Fibroblast of upper back skin (primary cell): ENCODE results near the gene CYP19A1.
"Not testable (repeated sequence)": the region's sequence is repeated elsewhere in the genome, so short reads cannot be mapped to it uniquely, and the experiment has no call there.

ENCODE experiments used
- DNase-seq: peaks from one replicate; pipeline ENCODE4 v3.0.0-alpha.2; 2013

Gene CYP19A1

DNA sequence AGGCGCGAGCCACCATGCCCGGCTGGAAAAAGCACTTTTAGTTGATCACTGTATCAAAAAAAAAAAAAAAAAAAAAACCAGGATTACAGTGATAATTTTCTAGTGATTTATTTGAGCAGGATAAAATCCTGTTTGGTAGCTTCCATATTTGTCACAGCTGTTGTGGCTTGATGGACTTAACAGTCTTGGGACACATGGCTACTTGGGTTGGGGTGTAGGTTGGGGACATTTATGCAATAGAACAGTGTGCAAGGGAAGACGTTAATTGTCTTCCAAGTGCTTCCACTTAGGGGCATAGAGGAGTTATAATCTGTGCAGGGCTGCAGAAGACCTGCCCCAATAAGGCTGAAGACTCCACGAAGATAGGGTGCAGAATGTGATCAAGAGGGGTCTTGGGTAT is 136.8 kb downstream of the CYP19A1 start:
- DNase-seq: no peak

DNA sequence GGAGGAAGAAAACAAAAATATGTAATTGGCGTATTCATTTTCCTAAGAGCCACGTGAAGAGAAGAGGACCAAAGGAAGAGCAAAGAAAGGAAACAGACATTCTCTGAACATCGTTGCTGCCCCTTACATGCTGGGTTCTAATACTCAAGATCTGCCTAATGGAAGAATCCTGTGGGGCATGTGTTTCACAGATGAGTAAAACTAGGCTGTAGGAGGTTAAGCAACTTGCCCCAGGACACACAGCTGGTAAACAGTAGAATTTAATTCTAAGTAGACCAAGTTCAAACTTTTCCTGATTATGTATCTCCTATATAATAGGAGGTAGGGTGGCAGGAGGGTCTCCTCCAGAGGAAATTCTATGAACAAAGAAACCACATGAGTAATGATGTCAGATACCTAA is 137.6 kb downstream of the CYP19A1 start:
- DNase-seq: no peak

DNA sequence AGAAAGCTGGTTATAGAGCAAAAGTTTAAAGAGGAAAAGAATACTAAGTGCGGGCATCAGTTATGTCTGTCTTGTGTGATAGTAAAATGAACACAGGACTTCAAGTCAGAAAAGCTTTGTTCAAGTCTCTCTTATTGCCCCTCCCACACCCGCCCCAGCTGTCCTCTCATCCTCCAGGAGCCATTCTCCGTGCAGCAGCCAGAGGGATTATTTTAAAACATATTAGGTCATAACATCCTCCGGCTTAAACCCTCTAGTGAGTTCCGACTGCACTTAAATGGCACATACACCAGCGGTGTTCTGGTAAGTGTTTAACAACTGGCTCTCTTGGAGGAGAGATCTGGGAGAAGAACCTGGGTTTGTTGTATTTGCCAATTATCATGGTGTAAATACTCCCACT is 138.9 kb downstream of the CYP19A1 start:
- DNase-seq: no peak

DNA sequence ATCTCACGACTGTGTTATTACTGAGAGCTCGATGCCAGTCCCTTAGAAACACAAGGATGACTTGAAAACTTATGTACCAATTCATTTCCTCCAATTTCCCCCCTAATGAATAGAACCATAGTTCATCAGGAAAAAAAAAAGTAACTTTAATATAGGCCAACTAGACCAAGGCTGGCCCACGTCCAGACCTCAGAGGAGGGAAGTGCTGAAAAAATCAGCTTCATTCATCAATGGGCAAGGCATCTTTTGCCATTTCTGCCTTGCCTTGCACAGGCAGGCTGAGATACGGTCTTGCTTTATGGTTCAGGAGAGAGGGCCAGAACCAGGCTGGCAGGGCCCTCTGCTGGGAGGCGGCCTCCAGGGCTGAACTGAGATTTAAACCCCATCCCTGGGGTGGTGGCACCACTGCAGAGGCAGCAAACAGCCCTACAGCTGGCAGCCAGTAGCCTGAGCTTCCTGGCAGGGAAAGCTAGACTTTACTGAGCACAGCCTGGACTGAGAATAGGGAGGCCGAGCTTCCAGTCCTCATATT is 139.6 kb downstream of the CYP19A1 start:
- DNase-seq: peak; percentile 42

DNA sequence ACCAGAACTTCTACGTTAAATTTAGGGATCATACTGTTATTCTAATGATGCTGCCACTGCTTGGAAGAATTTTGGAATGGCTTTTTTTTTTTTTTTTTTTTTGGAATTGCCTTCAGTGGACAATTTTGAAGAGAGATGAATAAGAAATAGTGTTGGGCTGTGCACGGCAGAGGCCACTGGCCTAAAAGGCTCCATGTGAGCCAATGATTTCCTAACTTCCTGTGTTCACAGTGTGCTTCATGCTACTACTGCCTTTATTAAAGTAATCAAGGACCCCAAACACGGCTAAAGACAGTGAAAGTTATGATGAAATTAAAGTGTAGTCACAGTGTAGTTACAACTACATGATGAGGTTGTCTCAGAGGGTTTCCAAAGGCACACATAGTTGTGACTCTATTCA is 142.9 kb downstream of the CYP19A1 start:
- DNase-seq: no peak

DNA sequence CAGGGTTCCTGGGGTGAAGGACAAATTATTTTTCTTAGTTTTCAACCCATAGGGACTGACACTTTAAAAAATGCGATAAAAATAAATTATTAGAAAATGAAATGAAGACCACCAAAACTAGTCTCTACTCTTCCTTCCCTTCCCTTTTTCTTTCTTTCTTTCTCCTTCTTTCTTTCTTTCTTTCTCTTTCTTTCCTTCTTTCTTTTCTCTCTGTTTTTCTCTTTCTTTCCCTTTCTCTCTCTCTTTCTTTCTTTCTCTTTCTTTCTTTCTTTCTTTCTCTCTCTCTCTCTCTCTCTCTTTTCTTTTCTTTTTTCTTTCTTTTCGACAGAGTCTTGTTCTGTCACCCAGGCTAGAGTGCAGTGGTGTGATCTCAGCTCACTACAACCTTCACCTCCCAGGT is 144.4 kb downstream of the CYP19A1 start:
- no peak for DNase-seq

DNA sequence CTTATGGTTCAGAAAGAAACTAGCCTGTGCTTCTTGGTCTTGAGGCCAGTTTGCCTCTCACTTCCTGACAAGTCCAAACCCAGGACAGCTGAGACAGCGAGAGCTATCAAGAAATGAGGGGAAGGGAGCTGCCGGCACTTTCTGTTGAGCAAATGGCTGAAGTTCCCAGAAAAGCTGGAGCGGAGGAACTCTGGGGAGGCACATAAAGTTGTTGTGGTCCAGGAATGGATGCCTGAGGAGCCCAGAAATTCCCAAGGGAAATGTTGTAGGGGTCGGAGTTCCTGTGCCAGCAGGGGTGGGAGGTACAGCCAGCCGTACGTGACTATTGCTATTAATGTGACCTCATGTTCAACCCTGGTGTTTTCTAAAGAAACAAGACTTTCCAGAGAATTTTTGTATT is 144.9 kb downstream of the CYP19A1 start:
- DNase-seq: peak; percentile 55

DNA sequence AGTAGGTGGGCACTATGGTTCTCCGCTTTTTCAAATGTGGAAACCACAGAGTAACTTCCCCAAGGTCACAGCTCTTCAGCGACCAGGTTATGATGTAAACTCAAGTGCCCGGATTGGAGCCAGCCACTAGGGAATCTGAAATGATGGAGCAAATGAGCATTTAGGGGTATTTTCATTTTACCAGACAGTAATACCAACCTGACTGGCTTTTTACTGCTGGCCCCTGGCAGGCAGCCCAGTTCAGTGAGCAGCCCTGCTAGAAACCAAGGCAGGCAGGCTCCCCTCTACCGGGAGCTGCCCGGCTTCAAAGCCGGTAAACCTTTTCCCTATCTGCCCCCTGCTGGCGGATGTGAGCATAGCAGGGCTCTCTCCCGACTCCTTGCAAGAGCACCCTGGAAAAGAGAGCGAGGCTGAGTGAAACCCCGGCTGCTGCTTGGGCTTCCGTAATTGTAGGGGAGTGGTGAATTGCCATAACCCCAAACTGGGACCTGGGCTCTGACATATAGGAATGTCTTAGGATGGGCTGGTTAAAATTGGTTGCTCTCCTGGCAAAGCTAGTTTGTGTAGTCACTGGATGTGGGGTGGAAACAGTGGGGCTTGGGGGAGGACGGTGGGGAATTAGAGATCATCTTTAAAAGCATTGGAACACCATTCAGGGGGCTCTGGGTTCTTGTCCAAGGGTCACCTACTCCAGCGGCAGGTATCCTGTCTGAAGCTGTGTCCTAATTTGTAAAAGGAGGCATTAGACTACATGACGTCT is 145.7 kb downstream of the CYP19A1 start:
- DNase-seq: peak; percentile 86

DNA sequence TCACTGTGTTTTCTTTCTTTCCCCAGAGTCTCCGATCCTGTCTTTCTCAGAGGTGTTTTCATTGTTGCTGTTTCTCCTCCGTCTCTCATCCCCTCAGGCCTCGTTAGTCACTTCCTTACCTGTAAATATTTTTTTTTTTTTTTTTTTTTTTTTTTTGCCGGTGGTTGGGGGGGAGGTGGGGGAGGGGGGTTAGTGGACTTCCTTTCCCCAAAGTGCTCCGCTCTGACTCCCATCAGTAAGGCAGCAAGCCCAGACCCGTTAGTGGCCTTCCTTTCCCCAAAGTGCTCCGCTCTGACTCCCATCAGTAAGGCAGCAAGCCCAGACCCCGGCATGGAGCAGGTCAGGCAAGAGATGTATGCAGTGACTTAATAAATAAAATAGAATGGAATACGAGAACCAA is 146.6 kb downstream of the CYP19A1 start:
- DNase-seq: no peak

DNA sequence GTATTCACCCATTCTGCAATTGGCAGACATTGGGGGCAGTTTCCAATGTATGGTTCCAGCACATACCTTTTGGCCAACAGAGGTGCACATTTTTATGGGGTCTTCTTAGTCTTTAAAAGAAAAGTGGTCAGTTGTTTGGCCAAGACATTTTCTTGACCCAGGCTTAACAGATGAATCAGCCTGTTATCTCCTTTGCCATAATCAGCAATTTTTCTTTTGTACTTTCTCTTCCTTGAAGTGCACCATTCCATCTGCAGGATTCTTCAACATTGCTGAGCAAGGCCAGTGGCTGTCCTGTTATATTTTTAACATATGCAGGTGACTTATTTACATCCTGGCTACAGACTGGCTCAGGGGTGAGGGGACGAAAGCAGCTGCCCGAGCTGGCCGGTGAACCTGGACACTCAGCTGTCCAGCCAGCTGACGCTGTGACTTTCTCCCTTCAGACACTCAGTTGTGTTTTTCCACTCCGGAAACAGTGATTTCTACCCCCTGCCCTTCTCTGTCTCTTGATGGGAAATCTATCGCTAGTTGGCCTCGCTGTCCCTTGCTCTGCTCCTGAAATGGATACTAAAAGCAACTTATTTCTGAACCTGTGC is 147.2 kb downstream of the CYP19A1 start:
- no peak for DNase-seq

DNA sequence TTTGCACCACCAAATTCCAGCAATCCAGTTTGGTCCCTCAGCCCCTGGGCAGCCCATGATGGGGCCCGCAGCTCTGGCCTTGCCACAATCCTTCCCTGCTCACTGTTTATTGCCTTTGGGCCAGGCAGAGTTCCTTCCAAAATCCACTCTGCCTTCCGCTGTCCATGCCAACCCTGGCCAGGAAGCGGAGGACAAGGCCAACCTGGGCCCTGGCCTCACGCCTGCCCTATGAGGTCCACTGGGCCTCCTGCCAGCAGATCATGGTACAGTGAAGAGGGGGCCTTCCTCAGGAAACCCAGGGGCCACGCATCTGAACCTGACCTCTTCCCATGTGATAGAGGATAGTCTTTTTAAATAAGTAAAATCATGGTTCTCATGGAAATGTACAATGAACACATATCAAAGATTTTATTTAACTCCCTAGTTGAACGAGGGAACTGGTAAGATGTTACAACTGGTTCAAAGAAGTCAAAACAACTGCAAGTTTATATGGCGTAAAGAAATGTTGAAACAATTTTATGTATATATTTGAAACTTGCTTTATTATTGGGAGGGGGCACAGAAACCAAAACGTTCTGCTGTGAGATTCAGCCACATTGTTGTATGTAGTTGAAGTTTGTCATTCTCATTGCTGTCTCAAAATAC is 147.8 kb downstream of the CYP19A1 start:
- DNase-seq: no peak

DNA sequence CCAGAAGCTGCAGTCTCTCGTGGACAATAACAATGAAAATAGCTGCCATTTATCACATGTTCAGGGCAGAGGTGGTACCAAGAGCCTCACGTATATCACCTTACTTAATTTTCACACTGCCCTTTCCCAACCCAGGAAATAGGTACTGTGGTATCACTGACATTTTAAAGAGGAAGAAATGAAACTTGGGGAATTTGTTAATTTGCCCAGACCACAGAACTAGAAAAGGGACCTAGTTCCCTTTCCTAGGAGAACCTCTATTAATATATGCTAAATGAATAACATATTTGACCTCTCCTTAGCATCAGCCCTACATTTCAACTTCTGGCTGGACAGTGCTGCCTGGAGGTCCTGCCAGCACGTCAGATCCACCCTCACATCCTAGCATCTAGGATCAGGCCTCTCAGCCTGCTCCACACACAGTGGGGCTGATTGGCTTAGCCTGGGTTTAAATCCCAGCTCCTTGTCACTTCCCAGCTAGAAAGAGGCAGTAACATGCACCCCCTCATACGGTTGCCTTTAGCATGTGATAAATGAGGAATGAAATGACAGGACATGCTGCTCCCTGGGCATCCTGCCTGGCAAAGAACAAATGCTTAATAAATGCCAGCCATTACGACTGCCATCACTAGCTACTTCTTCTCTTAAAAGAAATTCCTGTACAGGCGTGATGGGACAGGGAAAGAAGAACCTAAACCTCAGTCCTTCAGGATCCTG is 148.6 kb downstream of the CYP19A1 start:
- DNase-seq: no peak

DNA sequence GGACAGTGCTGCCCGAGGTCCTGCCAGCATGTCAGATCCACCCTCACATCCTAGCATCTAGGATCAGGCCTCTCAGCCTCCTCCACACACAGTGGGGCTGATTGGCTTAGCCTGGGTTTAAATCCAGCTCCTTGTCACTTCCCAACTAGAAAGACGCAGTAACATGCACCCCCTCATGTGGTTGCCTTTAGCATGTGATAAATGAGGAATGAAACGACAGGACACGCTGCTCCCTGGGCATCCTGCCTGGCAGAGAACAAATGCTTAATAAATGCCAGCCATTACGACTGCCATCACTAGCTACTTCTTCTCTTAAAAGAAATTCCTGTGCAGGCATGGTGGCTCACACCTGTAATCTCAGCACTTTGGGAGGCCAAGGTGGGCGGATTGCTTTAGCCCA is 149.6 kb downstream of the CYP19A1 start:
- DNase-seq: not testable (repeated sequence)

DNA sequence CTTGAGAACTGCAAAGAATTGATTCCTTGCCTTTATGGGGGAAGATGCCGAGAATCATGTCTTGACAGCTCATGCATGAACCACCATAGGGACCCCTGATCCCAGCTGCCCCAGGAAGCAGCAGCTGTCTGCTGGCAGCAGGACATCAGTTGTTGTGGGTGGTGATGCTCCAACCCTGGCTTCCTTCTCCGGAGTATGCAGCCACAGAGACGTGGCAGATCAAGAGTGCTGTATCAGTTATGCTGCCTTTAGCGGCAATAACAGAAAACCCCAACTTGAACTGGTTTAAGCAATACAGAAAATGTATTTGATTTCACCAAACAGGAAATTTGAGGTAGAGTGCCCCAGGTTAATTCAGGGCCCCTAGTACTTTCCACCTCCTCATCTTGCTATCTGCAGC is 151.5 kb downstream of the CYP19A1 start:
- no peak for DNase-seq

DNA sequence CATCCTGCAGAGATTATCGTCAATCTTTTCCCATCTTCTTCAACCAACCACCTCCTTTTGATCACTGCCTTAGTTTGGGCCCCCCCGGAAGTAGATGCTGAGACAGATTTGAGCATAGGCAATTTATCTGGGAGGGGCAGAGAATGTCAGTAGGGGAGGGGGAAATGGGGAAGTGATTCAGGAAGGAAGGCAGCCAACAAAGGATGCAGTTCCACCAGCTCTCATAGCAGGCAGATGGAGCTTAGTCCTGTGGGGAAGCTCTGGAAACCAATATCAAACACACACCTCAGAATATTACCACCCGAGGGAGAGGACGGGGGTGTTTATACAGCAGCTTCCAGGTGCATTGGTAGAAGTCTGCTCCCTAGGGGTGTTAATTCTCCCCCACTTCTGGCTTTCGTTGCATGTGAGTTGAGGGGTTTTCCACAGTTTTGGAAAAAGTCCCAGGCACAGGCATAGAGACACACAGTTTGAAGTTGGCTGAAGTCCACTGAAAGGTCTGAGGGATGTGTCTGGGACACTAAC is 152.2 kb downstream of the CYP19A1 start:
- no peak for DNase-seq

DNA sequence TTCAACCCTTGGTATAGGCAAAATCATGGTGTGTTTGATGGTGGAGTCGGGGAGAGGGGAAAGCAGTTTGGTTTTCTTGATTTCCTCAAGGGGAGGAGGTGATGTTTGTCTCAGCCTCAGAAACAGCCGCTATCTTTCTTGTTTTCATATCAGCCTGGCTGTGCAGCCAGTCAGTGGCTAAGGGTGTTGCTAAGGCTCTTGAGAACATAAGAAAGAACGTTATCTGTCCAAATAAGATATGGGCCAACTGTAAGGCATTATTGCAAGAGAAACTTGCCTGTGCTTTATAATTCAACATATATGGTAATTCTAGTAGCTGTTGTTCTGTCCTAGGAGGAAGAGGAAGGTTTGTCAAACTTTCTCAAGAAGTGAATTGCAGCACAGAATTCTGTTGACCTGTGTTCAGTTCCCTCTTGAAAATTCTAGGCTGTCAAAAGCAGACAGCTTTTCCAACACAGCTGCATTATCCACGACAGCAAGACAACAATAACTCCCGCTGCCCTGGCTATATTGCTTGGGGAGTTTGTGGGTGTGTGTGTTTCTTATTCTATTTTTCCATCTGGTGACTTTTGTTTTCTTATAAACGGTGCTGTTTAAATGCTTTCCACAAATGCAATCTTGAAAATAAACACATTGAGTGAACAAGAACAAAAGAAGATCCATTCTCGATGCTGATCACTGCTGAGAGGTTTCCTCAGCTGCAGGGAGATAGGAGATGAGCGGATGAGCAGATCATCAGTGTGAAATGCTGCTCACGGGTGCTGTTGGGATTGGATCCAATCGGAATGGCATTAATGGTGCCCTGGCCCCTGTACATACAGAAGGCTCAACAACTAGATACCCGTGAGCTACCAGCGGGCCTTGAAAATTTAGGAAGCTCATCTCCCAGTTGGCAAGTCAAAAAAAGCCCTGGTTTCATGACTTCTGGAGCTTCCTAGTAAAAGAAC is 152.9 kb downstream of the CYP19A1 start:
- no peak for DNase-seq

DNA sequence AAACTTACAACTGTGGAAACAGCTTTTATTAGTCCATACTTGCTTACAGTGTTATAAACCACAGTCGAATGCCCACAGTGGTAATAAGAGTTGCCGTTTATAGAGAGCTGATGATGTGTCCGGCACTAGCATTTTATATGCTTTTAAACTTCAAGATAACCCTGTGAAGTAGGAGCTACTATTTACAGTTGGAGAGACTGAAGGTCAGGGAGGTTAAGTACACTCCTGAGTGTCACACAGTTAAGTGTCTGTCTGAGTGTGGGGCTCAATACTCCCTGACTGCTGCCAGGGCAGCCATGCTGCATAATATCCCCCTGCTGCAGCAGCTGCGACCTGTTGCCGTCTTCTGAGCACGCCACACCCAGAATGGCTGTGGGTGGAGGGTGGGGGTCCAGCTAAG is 153.8 kb downstream of the CYP19A1 start:
- DNase-seq: no peak

DNA sequence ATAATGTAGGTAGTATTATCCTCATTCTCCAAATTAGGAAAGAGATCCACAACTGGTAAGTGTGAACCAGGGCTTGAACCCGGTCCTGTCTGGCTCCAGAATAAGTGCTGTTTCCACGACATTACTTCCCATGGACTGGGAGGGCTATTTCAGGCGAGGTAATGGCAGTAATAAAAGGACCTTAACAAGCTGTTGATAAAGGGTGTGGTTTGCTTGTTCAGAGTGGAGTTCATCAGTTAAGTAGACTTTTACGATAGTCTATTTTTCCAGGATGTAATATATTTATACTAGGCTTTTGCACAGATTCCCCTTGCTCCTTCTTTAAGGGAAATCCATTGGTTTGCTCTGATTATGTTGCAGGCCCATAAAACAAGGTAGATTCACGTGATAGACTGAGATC is 155.3 kb downstream of the CYP19A1 start:
- no peak for DNase-seq

DNA sequence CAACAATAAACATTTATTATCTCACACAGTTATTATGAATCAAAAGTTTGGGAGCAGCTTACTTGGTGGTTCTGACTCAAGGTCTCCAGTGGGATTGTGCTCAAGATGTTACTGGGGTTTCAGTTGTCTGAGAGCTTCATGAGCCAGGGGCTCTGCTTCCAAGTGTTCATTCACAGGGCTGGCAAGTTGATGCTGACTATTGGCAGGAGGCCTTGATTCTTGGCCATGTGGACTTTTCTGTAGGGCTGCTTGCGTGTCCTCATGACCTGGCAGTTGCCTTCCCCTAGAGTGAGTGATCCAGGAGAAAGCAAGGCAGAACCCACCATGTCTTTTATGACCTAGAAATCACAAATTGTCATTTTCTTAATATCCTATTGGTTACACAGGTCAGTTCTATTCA is 156.5 kb downstream of the CYP19A1 start:
- no peak for DNase-seq

DNA sequence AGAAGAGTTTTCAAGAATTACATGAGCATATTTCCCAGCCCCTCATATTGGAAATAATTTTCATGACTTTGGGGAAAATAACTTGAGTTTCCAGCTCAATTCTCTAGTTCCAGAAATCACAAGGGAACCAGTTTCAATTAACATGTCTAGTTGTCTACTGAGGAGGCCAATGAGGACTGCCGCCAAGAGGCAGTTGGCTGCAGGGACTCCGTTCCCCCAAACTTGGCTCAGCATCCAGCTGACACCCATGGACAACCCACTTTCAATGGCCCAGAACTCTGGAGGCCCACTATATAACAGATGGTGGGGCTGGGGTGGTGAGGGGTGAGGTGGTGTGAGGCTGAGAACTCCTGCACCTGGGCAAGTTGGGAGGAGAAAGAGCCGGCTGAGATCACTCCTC is 157.2 kb downstream of the CYP19A1 start:
- no peak for DNase-seq

DNA sequence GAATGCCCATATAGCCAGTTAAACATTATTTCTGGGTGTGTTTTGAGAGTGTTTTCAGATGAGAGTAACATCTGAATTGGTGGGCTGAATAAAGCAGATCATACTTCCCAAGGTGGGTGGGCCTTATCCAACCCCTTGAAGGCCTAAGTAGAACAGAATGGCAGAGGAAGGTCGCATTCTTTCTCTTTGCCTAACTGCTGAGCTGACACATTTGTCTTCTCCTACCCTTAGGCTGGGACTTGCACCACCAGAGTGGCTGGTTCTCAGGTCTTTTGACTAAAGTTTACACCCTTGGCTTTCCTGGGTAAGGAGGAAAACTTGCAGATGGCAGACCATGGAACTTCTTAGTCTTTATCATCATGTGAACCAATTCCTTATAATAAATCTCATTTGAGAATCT is 157.9 kb downstream of the CYP19A1 start:
- DNase-seq: no peak

DNA sequence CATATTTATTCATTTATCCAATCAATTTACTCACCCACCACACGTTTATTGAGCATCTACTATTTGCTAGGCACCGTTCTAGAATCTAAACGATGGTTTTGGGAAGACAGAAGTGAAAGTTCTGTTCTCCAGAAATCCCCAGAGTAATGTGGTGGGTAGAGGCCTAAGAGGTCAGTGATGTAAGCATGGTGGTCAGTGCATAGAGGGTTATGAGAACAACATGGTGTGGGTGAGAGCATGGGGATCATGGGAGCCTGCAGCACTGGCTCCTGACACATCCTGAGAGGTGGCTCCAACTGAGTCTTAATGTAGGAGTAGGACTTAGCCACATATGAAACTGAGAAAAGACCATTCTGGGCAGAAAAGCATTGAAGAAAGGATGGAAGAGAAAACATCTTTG is 158.4 kb downstream of the CYP19A1 start:
- no peak for DNase-seq
